Activated T-cell treated with anti-CD3 and anti-CD28 coated beads for 4 hours (primary cell): ENCODE measurements around the gene C10orf90.

Experiments
- DNase-seq: peaks from one replicate; pipeline ENCODE4 v3.0.0-alpha.2; 2020

Gene C10orf90

GRCh38 chr10:126500866-126501265 is 169.6 kb downstream of the C10orf90 start:
- no peak for DNase-seq

- DNase-seq = no peak
Observed at GRCh38 chr10:126500185-126500584, 170.3 kb downstream of the C10orf90 start.

GRCh38 chr10:126499744-126500143 is 170.7 kb downstream of the C10orf90 start:
- DNase-seq = no peak

DNA sequence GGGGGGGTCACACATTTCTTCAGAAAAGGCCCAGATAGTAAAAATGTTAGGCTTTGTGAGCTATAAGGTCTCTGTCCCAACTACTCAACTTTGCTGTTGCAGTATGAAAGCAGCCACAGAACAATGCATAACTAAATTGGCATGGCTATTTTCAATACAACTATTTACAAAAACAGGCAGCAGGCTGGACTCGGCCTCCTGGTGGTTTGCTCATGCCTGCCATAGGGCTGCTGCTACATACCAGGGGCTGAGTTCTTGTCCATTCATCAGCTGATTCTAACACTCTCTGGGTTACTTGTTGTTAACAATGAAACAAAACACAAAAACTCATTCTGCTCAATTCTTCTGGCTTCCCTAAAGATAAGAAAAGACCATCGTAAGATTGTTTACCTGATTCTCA is 172.8 kb downstream of the C10orf90 start:
- no peak for DNase-seq

DNA sequence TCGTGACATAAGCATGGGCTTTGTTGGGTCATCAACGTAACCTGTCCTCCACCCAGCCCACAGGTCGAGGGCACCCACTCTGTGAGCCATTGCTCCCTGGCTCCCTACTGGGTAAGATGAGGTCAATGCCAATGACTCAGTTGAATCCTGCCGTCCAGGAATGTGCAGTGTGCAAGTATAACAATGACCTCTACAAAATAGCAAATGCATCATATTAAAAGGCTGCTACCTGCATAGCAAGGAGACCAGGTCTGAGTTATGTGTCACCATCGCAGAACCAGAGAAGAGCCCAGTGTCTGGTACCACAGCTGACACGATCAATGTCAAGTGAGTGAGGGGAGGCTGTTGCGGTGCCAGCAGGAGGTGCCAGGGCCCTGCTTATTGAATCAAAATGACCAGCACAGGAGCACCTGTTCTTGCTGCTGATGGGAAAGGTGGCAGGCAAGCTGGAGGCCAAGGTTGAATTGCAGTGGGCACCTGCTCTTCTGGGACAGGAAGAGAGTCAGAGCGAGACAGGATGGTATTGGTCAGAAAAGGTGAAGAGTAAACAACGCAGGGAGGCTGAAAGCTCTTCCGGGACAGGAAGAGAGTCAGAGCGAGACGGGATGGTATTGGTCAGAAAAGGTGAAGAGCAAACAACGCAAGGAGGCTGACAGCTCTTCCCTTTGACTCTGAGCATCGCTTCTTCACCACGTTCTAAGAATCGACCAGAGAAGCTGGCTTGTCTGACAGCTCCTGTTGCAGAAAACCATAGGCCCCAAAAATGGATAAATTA is 173.5 kb downstream of the C10orf90 start:
- no peak for DNase-seq

DNA sequence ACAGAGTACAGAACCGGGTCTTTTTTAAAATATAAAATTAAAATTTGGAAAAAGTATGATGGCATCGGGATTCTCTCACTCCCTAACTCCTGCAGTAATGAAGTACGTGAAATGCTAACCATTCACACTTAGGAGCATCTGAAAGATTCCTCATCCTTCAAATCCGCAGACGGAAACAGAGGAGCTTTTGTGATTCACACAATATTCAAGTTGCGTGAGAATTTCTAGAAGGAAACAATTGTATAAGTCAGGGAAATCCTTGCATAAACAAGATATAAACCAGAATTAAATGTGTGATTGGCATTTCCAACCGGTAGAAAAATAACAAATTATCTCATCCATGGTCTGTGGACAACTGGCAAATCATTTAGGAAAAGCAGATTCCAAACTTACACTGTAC is 179.0 kb downstream of the C10orf90 start:
- no peak for DNase-seq

GRCh38 chr10:126481181-126481580 is 189.3 kb downstream of the C10orf90 start:
- no peak for DNase-seq

GRCh38 chr10:126480648-126481047 is 189.8 kb downstream of the C10orf90 start:
- DNase-seq = no peak

DNA sequence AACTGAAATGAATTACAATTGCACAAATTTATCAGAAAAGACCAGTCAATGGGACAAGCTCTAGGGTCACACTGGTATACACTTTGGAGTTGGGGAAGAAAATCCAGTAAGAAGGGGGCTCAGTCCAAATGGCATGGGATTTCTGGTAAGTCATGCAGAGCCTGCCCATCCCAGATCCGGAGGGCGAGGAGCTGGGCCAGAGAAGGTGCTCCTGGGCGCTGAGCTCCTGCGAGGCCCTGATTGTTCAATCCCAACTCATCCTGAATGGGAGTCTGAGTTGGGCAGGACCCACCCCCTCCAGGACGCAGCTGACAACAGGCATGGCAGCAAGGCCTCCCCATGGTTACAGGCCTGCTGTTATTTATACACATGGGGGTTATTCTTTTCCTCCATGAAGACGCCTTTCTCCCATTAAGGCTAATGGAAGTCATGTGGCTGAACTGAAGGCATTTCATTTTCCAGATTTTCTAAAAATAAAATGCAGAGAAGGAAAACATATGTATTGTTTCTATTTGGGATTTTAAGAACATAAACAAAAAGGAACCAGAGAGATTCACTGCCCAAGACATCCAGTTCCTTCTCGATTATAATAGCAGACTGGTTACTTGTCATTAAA is 191.1 kb downstream of the C10orf90 start:
- DNase-seq = no peak

- no peak for DNase-seq
Observed at GRCh38 chr10:126478546-126478945, 191.9 kb downstream of the C10orf90 start.

GRCh38 chr10:126476246-126476645 is 194.2 kb downstream of the C10orf90 start:
- no peak for DNase-seq

GRCh38 chr10:126475074-126475691 is 195.3 kb downstream of the C10orf90 start:
- no peak for DNase-seq

GRCh38 chr10:126474031-126474430 is 196.5 kb downstream of the C10orf90 start:
- DNase-seq = no peak

DNA sequence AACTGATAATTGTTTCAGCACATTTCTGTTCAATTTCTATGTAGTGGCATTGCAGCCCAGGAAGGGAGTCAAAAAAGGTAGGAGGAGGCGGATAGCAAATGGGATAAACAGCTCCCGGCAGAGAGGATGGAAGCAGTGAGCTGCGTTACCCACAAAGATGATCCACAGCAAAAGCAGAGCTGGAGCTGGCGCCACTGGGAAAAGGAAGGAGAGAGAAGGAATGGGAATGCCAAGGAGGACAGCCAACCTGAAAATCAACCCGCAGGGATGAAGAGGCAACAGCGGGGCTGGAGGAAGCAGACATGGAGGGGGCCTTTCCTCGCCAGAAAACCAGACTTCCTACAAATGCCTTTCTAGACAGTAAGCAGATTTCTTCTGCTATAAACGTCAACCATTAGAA is 199.5 kb downstream of the C10orf90 start:
- DNase-seq = no peak

DNA sequence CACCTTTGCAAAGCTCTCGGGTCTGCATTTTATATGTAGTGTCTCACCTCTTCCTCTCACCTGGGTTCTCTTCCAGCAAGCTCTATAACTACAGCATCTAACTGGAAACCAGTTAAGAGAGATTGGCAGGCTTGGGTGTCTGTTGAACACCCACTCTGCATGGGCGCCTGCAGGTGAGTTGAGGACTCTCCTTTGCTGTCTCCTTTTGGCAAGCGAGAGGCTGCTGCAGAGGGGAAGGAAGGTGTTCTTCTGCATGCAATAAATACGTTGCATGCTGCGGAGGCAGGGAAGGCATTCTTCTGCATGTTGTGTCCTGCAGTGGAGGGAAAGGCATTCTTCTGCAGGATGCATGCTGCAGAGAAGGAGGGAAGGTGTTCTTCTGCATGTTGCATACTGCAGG is 200.8 kb downstream of the C10orf90 start:
- DNase-seq = no peak

DNA sequence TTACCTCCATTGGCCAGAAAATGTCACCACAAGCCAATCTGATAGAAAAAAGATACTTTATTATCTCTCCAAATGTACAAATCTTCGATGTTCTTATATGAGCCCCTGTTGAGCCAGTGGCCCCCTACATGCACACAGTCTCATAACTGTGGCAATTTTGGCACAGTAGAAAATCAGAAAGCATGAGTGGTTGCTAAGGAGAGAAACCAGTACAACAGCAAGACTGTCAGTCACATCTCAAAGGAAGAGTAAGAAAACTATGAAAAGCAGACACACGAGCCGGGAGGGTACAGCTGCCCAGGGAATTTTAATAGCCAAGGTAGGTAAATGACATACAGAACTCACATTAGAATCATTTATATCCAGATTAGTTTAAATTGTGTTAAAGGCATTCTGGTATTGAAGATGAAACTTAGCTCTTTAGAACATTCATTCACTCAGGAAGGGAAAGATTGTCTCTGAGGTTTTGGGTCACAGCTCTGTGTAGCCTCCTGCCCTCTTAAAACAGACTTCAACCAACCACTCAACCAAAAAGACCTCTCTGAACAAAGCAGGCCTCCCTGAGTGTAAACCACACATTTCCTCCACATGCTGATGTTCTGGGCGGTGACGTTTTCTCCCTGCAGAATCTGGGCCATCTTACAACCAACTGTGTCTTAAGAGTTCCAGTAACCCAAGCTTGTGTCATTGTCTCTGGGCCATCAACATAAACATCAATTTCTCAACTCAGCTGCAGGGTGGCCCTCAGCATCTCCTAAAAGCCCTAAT is 201.4 kb downstream of the C10orf90 start:
- no peak for DNase-seq

DNA sequence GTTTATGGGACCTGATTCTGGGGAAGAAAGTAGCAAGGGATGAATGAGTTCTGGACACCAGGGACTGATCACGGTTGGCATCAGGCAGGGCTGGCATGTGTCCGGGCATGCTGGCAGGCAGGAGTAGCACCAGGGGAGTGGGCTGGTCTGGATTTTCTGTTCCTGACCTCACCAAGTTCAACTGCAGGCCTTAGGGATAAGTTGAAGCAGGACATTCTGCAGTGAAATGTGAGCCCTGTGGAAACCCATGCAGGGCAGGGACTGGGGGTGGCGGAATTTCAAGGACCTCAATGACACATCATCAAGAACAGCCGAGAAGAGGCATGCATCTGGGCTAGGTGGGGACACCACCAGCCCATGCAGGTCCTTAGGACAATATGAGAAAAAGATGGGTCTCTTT is 202.0 kb downstream of the C10orf90 start:
- no peak for DNase-seq

- no peak for DNase-seq
Observed at GRCh38 chr10:126465771-126466170, 204.7 kb downstream of the C10orf90 start.

DNA sequence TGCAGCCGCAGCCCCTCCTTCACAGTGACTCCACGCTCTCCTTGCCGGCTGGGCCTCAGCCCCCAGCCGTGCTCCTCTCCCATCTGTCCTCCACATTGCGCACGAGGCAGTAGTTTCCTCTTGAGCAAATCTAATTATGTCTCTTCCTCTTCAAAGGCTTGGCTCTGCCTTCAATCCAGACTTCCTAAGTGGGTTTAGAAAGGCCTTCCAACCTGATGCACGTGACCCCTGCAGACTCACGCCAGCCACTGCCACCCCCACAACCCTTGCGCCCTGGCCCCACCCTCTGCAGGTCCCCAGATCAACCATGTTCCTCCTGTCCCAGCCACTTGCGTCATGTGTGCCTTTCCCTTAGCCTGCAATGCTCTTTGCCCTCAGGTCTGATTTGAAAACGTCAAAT is 207.2 kb downstream of the C10orf90 start:
- DNase-seq = no peak

DNA sequence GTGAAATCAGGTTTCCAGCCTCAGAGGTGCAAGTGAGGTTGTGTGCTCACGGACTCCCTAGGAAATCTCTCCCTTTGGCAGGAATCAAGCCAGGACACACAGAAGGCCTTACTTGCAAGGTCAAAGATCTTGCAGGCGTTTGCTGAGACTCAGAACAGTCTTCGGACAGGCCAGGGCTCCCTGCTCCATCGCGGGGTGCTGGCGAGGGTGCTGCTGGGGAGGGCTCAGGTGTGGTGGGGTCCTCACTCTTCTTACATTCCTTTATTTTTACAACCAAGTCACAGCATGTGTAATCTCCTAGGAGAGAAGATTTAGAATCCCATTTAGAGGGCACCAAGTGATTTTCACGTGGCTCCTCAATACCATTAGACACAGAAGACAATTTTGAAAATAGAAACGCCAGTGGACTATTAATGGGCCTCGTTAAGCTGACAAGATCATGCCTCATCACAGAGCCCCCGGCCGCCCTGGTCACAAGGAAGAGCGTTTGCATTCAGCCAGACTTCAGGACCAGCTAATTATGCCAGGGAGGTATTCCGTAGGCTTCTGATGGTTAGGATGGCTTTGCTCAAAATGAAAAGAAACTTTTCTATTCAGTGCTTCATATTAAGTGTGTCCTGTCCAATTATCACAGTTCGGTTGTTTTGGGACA is 209.1 kb downstream of the C10orf90 start:
- no peak for DNase-seq

DNA sequence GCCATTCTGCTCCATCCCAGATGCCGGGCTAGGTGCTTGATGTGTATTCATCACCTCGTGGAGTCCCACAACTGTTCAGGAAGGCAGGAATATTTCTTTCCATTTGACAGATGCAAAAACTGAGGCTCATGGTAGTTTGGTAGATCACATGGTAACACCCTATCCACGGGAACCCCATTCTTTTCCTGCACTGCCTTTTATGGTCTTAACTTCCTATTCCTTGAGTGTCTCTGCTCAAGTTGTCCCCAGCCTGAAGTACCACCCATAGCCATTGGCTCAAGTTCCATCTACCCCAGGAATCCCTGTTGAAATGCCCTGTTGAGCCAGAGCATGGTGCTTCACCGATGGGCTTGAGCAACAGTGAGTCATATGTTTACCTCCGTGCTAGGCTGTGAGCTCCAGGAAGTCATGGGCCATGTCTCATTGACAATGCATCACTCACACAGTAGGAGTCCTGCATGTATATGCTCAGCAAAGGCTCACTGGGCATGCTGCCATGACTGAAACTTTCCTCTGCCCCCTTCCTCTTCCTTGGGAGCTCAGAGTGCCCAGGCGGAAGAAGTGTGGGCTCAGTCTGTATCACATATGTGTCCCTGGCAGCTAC is 210.5 kb downstream of the C10orf90 start:
- DNase-seq = no peak

DNA sequence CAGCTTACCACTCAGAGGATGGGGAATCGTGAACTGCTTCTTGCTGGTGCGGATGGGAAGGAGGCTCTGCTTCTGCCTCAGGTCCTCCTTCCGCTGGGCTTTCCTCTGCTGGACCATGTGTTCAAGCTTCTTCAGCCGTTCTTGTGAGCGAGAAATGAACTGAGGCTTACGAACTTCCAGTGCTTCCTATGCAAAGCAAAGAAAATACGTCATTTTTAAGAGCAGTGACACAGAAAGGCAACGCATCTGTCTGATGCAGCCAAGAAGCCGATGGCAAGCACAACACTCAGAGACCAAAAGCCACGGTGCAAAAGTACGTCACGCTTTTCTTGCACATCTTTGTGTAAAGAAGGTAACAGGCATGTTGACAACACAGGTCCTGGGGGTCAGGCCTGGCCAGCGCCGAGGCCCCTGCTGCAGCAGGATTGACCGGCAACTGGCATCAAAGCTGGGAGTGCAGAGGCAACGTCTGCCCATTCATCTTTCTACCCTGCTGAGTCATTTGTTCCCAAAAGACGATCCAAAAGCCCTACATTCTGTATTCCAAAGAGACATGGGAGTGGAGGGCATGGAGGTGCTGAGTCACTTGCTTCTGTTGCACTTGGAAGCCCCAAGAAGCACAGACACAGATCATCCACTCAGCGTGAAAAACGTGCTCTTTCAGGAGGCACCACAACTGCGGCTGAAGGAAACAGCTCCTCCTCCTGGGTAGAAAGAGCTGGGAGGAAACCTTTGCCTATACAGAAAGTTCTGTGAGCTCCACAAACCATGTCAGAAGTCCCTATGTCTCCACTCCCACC is 211.3 kb downstream of the C10orf90 start:
- DNase-seq = no peak
